ENCODE data around the gene ZPBP.

DNA sequence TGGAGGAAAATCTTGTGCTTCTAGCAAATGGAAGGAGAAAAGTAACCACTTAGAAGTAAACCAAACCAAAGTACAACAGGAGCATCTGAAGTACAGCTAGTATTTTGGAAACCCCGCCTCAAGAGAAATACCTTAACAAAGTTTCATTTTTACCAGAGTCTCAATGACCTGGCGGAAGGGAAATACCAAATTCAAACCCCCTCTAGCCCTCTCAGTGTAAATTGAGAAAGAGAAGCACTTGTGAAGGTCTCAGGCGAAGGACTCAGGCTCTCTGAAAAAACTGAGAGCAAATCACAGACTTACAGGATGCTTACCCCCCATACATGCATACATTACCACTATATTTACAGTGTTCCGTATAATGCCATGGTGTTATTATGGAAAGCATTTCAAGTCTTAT lies 70.1 kb downstream of the ZPBP start:
- TF ChIP-seq, protein P1, sequence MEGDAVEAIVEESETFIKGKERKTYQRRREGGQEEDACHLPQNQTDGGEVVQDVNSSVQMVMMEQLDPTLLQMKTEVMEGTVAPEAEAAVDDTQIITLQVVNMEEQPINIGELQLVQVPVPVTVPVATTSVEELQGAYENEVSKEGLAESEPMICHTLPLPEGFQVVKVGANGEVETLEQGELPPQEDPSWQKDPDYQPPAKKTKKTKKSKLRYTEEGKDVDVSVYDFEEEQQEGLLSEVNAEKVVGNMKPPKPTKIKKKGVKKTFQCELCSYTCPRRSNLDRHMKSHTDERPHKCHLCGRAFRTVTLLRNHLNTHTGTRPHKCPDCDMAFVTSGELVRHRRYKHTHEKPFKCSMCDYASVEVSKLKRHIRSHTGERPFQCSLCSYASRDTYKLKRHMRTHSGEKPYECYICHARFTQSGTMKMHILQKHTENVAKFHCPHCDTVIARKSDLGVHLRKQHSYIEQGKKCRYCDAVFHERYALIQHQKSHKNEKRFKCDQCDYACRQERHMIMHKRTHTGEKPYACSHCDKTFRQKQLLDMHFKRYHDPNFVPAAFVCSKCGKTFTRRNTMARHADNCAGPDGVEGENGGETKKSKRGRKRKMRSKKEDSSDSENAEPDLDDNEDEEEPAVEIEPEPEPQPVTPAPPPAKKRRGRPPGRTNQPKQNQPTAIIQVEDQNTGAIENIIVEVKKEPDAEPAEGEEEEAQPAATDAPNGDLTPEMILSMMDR (IDR thresholded peaks at IDR 0.05), result no peak
- TF ChIP-seq POLR2A (IDR thresholded peaks at IDR 0.05), result no peak
